ENCODE results near the gene CCIN.
"Not testable (repeated sequence)": the region's sequence is repeated elsewhere in the genome, so short reads cannot be mapped to it uniquely, and the experiment has no call there.

CCIN gene

DNA sequence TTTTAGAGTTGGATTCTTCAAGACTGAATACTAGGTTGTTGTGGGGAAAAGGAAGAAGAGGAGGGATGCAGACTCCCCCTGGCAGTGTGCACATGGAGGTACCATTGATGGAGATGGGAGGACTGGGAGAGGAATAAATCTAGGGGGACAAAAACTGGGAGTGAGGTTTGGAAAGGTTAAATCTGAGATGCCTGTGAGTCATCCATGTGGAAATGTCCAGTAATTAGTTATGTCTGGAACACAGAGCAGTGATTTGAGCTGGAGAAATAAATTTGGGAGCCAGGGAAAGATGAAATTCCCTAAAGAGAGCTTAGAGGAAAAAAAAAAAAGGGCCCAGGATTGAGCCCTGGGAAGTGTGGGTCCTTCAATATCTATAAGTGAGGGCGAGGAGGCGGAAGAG, 8.0 kb upstream of the CCIN start:
- DNase-seq: no peak

DNA sequence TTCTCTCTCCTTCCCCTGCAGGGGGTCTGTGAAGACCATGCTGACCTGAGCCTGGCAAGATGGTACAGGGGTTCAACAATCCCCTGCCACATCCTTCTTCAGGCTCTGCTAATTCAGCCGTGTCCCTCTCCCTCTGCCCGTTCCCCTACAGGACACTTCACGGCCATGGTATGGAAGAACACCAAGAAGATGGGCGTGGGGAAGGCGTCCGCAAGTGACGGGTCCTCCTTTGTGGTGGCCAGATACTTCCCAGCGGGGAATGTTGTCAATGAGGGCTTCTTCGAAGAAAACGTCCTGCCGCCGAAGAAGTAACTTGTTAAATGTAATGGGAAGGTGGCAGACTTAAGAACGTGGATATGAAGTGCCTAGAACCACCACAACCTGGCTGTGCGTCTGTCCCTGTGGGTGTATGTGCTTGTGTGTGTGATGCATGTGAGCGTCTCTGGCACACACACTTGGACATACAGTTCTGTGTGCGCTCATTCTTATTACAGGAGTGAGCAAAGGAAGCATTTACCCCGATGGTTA, 6.9 kb upstream of the CCIN start:
- no peak for DNase-seq

GRCh38 chr9:36163049-36163785, 6.0 kb upstream of the CCIN start:
- DNase-seq: no peak

DNA sequence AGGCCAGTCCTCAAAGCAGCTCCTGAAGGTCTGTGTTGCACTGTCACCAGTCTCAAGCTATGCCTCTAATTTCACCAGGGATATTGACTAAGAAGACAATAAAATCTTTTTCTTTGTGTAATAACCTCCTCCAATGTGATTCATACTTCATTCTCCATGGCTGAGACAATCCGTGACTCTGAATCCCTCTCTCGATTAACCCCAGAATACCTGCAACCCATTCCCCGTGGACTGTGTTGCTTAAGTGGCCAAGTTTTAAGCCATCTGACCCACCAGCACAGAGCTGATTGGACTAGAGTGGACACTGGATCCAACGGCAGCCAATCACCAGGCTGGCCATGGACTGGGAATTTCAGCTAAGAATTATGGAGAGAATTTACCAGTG, 5.4 kb upstream of the CCIN start:
- no peak for DNase-seq

DNA sequence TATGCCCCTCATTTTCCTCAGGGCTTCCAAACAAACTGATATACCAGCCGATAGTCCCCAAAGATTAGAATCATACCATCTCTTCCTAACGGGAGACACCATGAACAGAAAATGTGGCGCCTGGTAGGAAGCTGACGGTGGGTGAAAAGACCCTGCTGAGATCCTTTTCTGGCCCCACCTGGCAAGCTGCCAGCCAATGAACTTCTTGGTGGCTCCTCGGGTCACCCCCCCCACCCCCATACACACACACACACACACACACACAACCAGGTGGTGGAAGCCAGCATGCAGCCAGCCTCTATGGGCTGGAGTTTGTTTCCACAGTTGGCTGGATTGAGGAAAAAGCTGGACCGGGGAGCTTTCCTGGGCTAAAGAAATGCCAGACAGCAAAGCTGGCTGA, 4.8 kb upstream of the CCIN start:
- DNase-seq: no peak

DNA sequence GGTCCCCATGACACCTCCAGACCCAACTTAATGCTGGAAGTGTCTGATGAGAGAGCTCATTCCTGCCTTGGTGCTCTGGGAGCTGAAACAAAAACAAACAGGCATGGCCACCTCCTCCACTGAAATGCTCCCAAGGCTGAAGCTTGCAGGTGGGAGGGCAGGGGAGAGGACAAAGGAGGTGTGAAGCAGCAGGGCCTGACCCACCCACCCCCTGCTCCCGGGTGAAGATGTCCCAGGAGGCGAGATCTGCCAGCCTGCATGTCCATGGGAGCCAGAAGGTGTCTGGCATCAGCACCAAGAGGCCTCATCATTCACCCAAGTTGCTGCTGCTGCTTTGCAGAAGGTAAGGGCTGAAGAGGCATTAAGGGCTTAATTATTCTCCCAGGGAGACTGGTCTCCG, 4.2 kb upstream of the CCIN start:
- DNase-seq: no peak

- no peak for DNase-seq
Measured at GRCh38 chr9:36165826-36166167, 3.4 kb upstream of the CCIN start.

DNA sequence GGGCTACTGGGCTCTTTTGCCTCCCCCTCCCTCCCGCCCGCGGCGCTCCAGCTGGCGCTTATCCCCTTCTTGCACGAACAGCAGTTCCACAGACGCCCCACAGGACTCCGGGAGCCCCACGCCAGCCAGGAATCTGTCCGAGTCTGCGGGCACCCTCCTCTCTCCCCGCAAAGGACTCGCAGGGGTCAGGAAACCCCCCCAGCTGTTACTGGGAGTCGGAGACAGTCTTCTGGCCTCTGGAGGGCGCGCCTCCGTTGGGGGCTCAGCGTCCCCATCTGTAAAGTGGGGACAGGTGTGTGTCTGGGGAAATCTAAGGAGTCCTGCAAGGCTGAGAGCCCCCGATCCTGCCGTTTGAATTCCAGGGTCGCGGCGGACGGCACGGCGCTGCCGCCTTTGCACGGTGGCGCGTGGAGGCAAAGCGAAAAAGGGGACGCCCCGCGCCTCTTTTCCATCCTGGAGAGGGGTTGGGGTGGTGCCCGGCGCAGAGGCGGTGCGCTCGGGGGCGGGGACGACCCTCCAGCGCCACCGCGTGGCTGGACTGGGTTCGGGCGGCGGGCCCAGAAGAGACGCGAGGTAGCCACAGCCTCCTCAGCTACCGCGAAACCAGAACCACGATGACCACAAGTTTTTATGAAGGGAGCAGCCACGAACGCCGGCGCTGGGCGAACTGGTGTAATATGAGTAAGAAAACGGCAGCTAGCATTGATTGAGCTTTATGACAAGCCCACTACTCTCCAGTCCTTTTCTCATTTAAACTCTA, 2.8 kb upstream of the CCIN start:
- peak; percentile 64 for DNase-seq

- DNase-seq: no peak
Measured at GRCh38 chr9:36169708-36170107, 520 bp downstream of the CCIN start.

- DNase-seq: no peak
Measured at GRCh38 chr9:36170531-36170930, 1.3 kb downstream of the CCIN start.

GRCh38 chr9:36173861-36174260, 4.7 kb downstream of the CCIN start:
- DNase-seq: no peak

GRCh38 chr9:36174271-36174670, 5.1 kb downstream of the CCIN start:
- DNase-seq: no peak

- no peak for DNase-seq
Measured at GRCh38 chr9:36174731-36175130, 5.5 kb downstream of the CCIN start.

DNA sequence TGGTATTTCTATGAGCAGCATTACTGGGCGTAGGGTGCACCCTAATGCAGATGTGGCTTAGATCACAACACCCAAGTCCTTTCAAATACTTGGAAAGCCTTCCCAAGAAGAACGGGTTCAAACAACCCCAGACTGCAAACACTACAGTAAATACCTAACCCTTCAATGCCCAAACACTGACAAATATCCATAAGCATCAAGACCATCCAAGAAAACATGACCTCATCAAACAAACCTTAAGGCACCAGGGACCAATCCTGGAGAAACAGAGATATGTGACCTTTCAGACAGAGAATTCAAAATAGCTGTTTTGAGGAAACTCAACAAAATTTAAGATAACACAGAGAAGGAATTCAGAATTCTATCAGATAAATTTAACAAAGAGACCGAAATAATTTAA, 6.0 kb downstream of the CCIN start:
- not testable (repeated sequence) for DNase-seq

GRCh38 chr9:36176496-36176895, 7.3 kb downstream of the CCIN start:
- not testable (repeated sequence) for DNase-seq

DNA sequence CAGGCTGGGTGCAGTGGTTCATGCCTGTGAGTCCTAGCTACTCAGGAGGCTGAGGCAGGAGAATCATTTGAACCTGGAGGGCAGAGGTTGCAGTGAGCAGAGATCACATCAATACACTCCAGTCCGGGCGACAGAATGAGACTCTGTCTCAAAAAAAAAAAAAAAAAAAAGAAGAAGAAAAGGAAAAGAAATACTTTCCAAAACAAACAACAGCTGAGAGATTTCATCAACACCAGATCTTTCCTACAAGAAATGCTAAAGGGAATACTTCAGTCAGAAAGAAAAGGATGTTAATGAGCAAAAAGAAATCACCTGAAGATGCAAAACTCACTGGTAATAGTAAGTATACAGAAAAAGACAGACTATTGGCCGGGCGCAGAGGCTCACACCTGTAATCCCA, 8.4 kb downstream of the CCIN start:
- DNase-seq: no peak

DNA sequence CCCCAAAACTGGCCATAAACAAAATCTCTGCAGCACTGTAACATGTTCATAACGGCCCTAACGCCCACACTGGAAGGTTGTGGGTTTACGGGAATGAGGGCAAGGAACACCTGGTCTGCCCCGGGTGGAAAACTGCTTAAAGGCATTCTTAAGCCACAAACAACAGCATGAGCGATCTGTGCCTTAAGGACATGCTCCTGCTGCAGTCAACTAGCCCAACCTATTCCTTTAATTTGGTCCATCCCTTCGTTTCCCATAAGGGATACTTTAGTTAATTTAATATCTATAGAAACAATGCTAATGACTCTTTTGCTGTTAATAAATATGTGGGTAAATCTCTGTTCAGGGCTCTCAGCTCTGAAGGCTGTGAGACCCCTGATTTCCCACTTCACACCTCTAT, 11.1 kb downstream of the CCIN start:
- DNase-seq: not testable (repeated sequence)

DNA sequence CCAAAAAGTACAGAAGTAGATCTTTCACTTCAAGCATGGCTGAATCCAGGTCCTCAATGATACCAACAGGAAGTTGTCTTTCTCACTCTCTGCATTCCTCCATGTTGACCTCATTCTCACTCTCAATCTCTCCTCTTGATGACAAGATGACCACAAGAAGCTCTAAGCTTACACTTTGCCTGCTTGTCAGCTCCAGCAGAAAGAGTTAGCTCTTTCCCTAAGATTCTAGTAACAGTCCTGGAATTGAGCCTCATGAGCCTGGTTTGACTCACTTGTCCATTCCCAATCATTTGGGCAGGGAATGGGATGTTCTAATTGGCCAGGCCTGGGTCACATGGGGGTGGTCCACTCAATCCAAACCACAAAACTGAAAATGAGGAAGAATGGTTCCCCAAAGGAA, 18.2 kb downstream of the CCIN start:
- DNase-seq: no peak

- DNase-seq: no peak
Measured at GRCh38 chr9:36188212-36188611, 19.0 kb downstream of the CCIN start.

- DNase-seq: no peak
Measured at GRCh38 chr9:36189976-36190375, 20.8 kb downstream of the CCIN start.

GRCh38 chr9:36190388-36191289, 21.5 kb downstream of the CCIN start, which contains the start of gene CLTA:
CLTA (plus strand) TSS chr9:36190921; CDS start chr9:36191057, 136 bp downstream.
- DNase-seq: peak; percentile 98 to 99

DNA sequence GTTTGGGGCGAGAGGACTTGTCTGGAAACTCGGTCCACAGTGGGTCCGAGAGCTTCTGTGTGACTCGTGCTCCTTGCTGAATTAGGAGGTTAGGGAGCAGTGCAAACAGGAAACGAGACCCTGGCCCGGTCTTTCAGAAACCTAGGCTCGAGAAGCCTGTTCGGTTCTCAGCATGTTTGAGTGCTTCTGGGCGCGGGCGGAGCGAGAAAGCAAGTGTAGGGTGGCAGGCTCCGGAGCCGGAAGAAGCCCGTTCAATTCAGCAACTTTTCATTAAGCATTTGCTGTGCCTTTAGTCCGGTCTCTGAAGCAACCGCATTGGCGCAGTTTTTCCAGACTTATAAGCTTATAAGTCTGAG, 22.1 kb downstream of the CCIN start:
- DNase-seq: no peak

DNA sequence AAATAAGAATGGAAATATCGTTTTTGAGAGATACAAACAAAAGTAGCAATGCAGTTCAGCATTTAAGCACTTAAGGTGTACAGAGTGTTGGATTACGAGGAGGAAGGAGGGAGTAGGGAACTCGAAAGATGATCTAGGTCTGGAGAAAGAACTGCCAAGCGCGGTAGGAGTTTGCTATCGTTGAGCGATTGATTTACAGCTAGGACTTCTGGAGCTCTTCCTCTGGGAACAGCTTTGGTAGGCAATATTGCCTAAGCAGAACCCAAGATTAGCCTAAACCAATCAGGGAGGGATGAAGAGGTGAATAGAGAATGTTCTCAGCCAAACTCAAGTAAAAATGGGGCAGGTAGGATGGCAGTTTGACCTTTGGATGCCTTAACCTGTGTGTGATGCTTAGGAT, 22.5 kb downstream of the CCIN start:
- no peak for DNase-seq
